ENCODE data around the gene FBXL13.
A peak's percentile ranks its signal among the peaks of the same experiment; 100 is the strongest.
"Not testable (repeated sequence)": the region's sequence is repeated elsewhere in the genome, so short reads cannot be mapped to it uniquely, and the experiment has no call there.

The FBXL13 gene

GRCh38 chr7:103020876-103021275 is 53.7 kb downstream of the FBXL13 start:
- not testable (repeated sequence) for DNase-seq

DNA sequence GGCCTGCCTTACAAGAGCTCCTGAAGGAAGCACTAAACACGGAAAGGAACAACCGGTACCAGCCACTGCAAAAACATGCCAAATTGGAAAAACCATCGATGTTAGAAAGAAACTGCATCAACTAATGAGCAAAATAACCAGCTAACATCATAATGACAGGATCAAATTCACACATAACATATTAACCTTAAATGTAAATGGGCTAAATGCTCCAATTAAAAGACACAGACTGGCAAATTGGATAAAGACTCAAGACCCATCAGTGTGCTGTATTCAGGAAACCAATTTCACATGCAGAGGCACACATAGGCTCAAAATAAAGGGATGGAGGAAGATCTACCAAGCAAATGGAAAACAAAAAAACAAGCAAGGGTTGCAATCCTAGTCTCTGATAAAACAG is 56.3 kb downstream of the FBXL13 start:
- not testable (repeated sequence) for DNase-seq

DNA sequence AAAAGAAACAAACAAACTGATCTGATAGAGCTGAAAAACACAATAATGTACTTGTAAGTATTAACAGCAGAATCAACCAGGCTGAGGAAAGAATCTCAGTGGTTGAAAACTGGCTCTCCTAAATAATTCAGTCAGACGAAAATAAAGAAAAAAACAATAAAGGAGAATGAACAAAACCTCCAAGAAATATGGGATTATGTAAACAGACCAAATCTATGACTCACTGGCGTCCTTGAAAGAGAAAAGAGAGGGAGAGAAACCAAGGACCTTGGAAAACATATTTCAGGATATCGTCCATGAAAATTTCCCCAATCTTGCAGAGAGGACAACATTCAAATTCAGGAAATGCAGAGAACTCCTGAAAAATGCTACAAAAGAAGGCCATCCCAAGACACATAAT is 62.9 kb downstream of the FBXL13 start:
- DNase-seq: peak; percentile 29

GRCh38 chr7:103010211-103010610 is 64.4 kb downstream of the FBXL13 start:
- no peak for DNase-seq

DNA sequence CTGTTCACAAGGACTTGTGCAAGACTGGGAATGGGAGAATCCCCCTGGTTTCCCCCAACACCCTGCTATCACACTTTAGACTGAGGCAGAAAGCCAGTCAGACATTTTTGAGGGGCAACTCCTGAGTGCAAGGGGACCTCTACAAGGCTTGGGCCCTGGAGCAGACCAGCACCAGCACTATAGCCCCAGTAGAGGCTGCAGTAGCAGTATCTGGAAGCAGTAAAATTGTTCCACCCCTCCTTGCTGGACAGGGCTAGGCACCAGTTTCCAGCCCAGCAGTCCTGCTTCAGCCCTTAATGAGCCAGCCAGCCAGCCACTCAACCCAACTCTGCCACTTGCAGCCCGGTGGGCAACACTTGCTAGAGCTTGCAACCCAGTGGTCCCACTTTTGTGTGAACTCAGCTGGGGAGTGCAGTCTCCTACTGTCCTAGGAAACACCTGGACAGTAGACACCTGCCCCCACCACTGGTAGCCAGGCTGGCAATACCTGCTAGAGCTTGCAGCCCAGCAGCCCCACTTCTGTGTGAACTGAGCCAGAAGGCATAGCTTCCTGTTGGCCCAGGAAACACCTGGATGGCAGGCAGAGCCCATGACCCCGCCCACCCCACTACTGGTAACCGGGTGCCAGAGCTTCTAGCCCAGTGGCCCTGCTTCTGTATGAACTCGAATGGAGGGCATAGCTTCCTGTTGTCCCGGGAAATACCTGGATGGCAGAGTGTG is 65.0 kb downstream of the FBXL13 start:
- no peak for DNase-seq

- DNase-seq: no peak
These were observed 71.6 kb downstream of the FBXL13 start for GRCh38 chr7:103003004-103003403.

GRCh38 chr7:103001210-103001609 is 73.4 kb downstream of the FBXL13 start:
- DNase-seq: no peak

DNA sequence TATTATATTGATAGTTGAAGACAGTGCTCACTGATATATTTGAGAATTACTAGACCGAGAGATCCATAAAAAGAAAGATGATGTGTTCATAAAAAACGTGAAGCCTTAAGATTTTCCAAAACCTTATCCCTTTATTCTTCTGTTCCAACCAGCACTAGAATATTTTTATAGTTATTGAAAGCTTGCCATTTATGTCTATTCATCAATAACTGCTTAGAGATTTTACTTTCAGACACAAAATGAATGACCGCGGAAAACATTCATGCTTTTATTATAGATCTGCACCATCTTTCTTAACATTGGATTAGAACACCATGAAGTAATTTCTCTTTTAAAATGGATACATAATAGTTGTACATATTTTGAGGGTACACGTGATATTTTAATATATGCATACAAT is 77.6 kb downstream of the FBXL13 start:
- no peak for DNase-seq

DNA sequence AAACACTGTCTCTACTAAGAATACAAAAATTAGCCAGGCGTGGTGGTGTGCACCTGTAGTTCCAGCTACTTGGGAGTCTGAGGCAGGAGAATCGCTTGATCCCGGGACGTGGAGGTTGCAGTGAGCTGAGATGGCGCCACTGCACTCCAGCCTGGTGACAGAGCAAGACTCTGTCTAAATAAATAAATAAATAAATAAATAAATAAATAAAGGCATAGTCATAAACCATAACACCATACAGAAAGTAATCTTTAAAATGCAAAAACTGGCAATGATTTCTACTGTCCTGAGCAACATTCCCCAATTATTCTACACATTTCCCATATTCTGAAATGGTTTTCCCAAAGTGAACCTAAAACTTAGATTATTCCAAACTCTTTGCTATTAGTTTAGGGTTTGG is 79.0 kb downstream of the FBXL13 start:
- DNase-seq: not testable (repeated sequence)

DNA sequence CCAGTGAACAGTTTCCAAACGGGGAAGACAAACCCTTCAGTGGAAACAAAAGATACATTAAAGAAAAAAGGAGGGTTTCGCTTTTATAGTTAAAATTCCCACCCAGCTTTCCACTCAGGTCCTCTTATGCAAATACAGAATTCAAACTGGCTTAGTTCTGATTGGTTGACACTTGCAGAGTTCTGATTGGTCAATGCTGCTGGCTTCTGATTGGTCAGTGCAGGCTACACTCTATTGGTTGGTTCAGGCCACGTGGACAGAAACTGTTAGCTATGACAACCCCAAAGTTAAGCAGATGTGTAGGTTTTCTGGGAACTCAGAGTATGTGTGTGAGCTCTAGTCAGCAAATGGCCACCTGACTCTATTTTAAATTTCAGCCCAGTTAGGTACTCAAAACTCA is 80.0 kb downstream of the FBXL13 start:
- DNase-seq: no peak

DNA sequence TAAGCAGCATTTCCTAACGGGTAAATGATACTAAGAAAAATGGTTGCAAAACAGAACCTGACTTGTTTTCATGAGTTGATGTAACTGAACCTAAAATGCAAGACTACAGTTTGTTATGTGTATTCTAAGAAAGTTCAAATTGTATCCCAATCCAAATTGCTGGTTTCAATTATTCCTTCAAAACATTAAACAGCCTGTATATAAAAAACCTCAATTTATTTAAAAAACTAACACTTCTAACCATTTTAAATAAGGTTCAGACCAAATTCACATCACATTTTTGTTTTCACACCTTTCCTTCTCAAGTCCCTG is 80.9 kb downstream of the FBXL13 start:
- DNase-seq: no peak

GRCh38 chr7:102992938-102993717 is 81.5 kb downstream of the FBXL13 start:
- DNase-seq: peak; percentile 53

DNA sequence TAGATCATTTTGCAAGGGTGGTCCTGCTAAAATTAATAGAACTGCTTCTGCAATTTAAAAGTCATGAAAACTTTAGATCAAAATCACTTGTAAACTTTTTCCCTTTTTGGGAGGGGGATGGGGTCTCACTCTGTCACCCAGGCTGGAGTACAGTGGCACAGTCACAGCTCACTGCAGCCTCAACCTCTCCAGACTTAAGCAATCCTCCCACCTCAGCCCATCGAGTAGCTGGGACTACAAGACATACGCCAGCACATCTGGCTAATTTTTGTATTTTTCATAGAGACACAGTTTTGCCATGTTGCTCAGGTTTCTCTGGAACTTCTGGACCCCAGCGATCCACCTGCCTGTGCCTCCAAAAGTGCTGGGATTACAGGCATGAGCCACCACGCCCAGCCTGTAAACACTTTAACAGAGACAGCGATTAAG is 82.1 kb downstream of the FBXL13 start:
- no peak for DNase-seq

GRCh38 chr7:102991540-102992214 is 82.9 kb downstream of the FBXL13 start:
- DNase-seq: peak; percentile 97

GRCh38 chr7:102991077-102991539 is 83.5 kb downstream of the FBXL13 start:
- DNase-seq: peak; percentile 35

DNA sequence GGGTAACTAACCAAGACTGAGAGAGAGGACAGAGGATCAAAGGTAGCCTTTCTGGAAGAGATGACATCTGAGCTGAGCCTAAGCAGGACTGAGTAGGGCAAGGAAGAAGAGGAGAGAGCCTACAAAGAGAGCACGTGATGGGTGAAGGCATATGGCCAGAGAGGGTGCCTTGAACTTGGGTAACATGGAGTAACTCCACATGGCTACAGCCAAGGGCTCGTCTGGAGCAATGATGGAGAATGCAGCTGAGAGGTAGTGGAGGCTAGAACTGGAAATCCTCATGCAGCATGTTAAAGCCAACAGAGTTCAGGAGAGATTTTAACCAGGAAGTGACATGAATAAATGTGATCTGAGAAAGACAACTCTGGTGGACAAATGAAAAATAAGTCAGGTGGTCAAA is 84.0 kb downstream of the FBXL13 start:
- DNase-seq: no peak

DNA sequence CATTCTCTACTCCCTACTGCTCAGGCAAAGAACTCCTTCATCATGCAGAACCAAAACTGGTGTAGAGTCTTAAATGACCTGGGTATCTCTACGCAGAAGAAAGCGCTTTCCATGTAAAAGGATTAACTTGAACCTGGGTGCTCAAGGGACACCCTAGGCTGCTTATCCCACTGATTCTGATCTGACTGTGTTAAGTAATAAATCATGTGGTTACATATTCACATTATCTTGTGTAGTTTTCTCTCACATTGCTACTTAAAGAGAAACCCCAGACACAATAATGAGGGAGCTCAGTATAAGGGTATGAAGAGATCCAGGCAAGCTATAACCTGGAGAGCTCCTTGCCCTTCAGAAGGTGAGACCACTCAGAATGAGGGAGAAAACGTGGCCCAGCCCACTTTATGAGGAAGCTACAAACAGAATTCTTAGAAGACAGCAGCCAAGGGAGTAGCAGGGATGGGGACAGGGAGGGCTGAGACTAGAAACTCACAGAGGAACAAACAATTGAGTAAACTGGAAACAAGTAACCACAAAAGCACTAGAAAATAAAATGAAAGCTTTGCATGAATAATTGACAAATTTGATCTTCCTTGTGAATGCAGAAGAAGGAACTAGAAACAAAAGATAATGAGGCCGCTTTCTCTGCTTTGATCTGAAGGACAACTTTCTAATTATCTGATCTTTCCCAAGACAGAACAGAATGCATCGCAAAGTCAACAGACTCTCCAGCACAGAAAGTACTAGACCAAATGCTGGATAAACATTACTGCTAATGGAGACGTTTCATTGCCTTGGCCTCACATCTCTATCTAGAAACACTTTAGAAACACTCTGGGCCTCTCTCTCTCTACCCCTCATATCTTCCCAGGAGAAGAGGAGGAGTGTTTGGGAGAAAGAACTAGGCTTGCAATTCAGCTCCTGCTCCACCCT is 85.7 kb downstream of the FBXL13 start:
- DNase-seq: no peak

GRCh38 chr7:102988088-102988487 is 86.5 kb downstream of the FBXL13 start:
- DNase-seq: no peak

DNA sequence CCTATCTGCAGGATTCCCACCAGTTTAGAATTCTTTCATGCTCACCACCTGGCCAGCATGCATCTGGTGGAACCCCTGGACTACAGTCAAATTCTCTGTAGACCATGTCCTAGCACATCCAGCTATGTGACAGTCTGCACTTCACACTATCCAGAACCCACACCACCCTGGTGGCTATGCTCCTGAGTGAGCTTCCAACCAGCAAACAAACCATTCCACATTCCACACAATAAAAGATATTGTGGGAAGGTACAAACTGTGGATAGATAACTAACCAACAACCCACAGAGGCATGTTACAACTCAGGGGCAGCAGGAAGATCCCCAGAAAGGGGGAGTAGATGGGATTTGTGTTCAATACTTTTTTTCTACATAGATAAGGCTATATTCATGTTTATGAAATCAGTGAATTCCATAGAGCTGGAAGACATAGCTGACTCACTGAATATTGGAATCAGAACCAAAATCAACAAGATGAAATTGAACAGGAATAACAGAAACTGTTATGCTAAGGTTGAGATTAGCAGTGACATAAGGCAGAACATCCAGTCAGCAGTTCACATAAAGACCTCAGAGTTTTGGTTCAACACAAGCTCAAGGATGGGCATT is 89.3 kb downstream of the FBXL13 start:
- DNase-seq: no peak

DNA sequence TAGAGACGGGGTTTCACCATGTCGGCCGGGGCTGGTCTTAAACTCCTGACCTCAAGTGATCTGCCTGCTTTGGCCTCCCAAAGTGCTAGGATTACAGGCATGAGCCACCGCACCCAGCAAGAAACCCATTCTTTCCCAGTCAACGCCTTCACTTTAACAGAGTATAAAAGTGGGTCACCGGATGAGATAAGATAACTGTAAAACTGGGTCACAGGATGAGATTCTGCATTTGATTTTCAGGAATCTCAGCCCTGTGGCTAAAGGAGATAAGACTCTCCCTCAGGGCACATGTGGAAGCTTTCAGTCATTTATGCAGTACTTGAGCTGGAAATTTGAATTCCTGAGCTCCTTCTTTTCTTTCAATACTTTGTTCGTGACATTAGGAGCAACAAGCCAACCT is 91.0 kb downstream of the FBXL13 start:
- DNase-seq: no peak

- no peak for DNase-seq
These were observed 92.4 kb downstream of the FBXL13 start for GRCh38 chr7:102982235-102982634.

- no peak for DNase-seq
These were observed 93.1 kb downstream of the FBXL13 start for GRCh38 chr7:102981451-102981850.
